HCT116 (cell line): Measurements from ENCODE around the gene FSCN2. TPM values are rescaled to one million over a fixed set of nuclear protein-coding genes. Genes with fewer than 3 reads are reported as not detected.

Experiments
- ATAC-seq: fragments of 200-7000 bp; cut with Tn5 transposase; 2 replicates; pipeline ENCODE4 v1.9.1; 2020; ENCODE audit warnings: mild to moderate bottlenecking, moderate library complexity
- BruUV-seq: library from RNA; stranded (reverse); fragments of 400-500 nt; replicated peaks from 2 replicates; lab custom pipeline; 2021; lab: Mats Ljungman, UMichigan
- CTCF ChIA-PET: fragments of 300-600 bp; sonication (Branson Sonifier 250); formaldehyde crosslinking; loops from one replicate; lab custom pipeline; 2021; ENCODE audit warnings: antibody characterized with exemption; lab: Charles Lee
- POLR2A ChIA-PET: fragments of 300-600, 350-600 bp; sonication (Branson Sonifier 250); formaldehyde crosslinking; loops from one replicate; lab custom pipeline; 2021; ENCODE audit warnings: antibody characterized with exemption; lab: Charles Lee
- RAD21 ChIA-PET, 2 experiments: fragments of 300-600 bp; sonication (Branson Sonifier 250); formaldehyde crosslinking; loops; one replicate each; lab custom pipeline; 2023; ENCODE audit warnings: low total read pairs in 2 of 2; ENCODE audit not compliant: uncharacterized antibody in 2 of 2, unreplicated experiment in 2 of 2, low non-redundant PET in 1 of 2; lab: Charles Lee
- DNase-seq: peaks from one replicate; pipeline ENCODE4 v3.0.0-alpha.2; 2010; ENCODE audit warnings: low read depth, low spot score
- H2AFZ ChIP-seq: fragments of 200-600 bp; shearing (Covaris generic), sonication (generic); 2 replicates; pipeline ENCODE4 v1.6.1; 2017; ENCODE audit warnings: low read depth, mixed run types, mixed read lengths, antibody characterized with exemption, low read length; ENCODE audit not compliant: poor library complexity, severe bottlenecking
- H3K27ac ChIP-seq: 2 replicates; pipeline ENCODE4 v1.5.1; 2012; ENCODE audit warnings: low read depth, low read length
- H3K27me3 ChIP-seq: fragments of 200-600 bp; sonication (generic); 2 replicates; pipeline ENCODE4 v1.6.1; 2016; ENCODE audit warnings: mixed run types, low read length, mixed read lengths; ENCODE audit not compliant: insufficient read depth
- H3K36me3 ChIP-seq, 2 experiments: fragments of 200-500 bp in 1 of 2; fragments of 200-600 bp in 1 of 2; sonication (Bioruptor generic) in 1 of 2; sonication (generic) in 1 of 2; 2 replicates each; pipeline versions ENCODE4 v1.5.1 to v1.6.1; 2014 to 2016; ENCODE audit warnings: low read length in 2 of 2, inconsistent platforms in 1 of 2, mixed read lengths in 1 of 2, mixed run types in 1 of 2; ENCODE audit not compliant: insufficient read depth in 2 of 2, control insufficient read depth in 1 of 2
- H3K4me1 ChIP-seq, 2 experiments: fragments of 200-600 bp in 1 of 2; sonication (generic) in 1 of 2; 2 replicates each; pipeline versions ENCODE4 v1.5.1 to v1.6.1; 2012 to 2017; ENCODE audit warnings: low read length in 2 of 2, inconsistent platforms in 1 of 2, mild to moderate bottlenecking in 1 of 2, mixed read lengths in 1 of 2, mixed run types in 1 of 2, moderate library complexity in 1 of 2; ENCODE audit not compliant: insufficient read depth in 2 of 2, control insufficient read depth in 1 of 2
- H3K4me2 ChIP-seq: fragments of 200-600 bp; sonication (generic); 2 replicates; pipeline ENCODE4 v1.6.1; 2017; ENCODE audit warnings: mixed run types, low read length, mixed read lengths
- H3K4me3 ChIP-seq, 2 experiments: fragments of 200-600 bp in 1 of 2; sonication (generic) in 1 of 2; replicated peaks in 1 of 2; 2 replicates each; pipeline ENCODE4 v1.5.1; 2011 to 2016; ENCODE audit warnings: low read length in 2 of 2, control low read depth in 1 of 2, low read depth in 1 of 2, mild to moderate bottlenecking in 1 of 2, mixed read lengths in 1 of 2, mixed run types in 1 of 2
- H3K79me2 ChIP-seq: fragments of 200-600 bp; sonication (generic); 2 replicates; pipeline ENCODE4 v1.6.1; 2017; ENCODE audit warnings: mild to moderate bottlenecking, mixed run types, low read length, moderate library complexity, mixed read lengths; ENCODE audit not compliant: insufficient read depth
- H3K9ac ChIP-seq: fragments of 200-600 bp; sonication (generic); 2 replicates; pipeline ENCODE4 v1.6.1; 2016; ENCODE audit warnings: low read length, mixed read lengths
- H3K9me2 ChIP-seq: fragments of 200-600 bp; sonication (generic), shearing (Covaris generic); 2 replicates; pipeline ENCODE4 v1.6.1; 2017; ENCODE audit warnings: mixed run types, mild to moderate bottlenecking, moderate library complexity; ENCODE audit not compliant: insufficient read depth
- H3K9me3 ChIP-seq, 2 experiments: fragments of 200-500 bp in 1 of 2; fragments of 200-600 bp in 1 of 2; sonication (Bioruptor generic) in 1 of 2; sonication (generic) in 1 of 2; 2 replicates each; pipeline ENCODE4 v1.6.1; 2014 to 2017; ENCODE audit warnings: low read length in 2 of 2, mixed read lengths in 2 of 2, inconsistent platforms in 1 of 2, low read depth in 1 of 2, mild to moderate bottlenecking in 1 of 2, mixed run types in 1 of 2, moderate library complexity in 1 of 2; ENCODE audit not compliant: control insufficient read depth in 1 of 2, insufficient read depth in 1 of 2
- H4K20me1 ChIP-seq: fragments of 200-600 bp; sonication (generic), shearing (Covaris generic); 2 replicates; pipeline ENCODE4 v1.6.1; 2017; ENCODE audit warnings: mixed run types, mild to moderate bottlenecking, moderate library complexity; ENCODE audit not compliant: insufficient read depth
- EGR1 ChIP-seq: IDR thresholded peaks from 2 replicates; pipeline ENCODE4 v1.6.1; 2012; ENCODE audit warnings: low read depth
- POLR2AphosphoS5 ChIP-seq: IDR thresholded peaks from 2 replicates; pipeline ENCODE4 v1.6.1; 2011; ENCODE audit warnings: mild to moderate bottlenecking, low read depth, low read length, moderate library complexity
- intact Hi-C: fragments of 100-400 bp; cut with micrococcal nuclease; formaldehyde crosslinking; loops from 2 replicates; pipeline ENCODE4 v1.10.0; 2022
- total RNA-seq: library from RNA; stranded (reverse); gene quantifications from one replicate; pipeline ENCODE4 v1.2.1, GENCODE V29; 2021; ENCODE audit not compliant: unreplicated experiment
- TF ChIP-seq, protein P1 (sequence below): IDR thresholded peaks from 2 replicates; pipeline ENCODE4 v1.6.1; 2012; ENCODE audit warnings: low read depth

FSCN2 gene
- total RNA-seq, 1 experiment from 2014 or later, result 10.1 TPM

DNA sequence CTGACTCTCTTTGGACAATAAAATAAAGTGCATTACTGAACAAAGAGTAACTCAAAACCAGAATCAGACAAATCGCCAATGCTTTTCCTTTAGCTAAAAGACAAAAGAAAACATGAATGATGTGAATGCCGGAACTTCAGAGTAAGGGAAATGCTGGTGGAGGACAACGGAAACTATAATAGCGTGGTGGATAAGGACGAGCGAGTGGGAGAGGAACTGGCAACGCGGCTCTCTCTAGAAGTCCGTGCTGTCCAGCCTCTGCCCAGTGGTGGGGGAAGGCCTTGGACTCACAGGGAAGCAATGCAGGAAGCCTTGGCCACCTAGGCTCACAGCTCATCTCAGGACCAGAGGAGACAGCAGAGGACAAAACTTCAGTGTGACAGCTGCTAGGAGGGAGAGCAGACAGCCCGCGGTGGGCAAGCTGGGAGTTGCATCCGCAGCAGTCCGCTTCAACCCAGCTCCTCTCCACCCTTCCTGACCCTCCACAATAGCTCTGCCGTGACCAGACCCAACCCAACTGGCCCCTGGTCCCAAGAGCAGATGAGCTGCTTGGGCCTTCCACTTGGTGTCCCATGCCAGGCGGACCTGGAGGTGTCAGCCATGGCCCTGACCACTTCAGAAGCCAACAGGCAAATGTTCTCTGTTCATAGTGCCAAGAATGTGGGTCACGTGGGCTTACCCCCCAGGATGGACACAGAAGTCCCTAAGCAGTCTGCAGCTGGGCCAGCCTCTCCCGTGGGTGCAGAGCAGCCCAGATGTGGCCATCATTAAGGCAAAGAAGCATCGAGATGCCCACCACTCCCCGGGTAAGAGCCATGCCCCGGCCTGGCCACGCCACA is 29.3 kb downstream of the FSCN2 start:
- peaks cover 11 to 38% of the 10 kb centered on the region in 2 experiments for H3K4me1 ChIP-seq
- H4K20me1 ChIP-seq, result no peaks in the 10 kb centered on the region
- H3K27ac ChIP-seq, result peak overlapping the region; percentile 20; the same call in 1 of the 2 replicates
- no peaks in the 10 kb centered on the region for H3K27me3 ChIP-seq
- no peaks in the 10 kb centered on the region; the same call in 1 of the 2 replicates for H3K79me2 ChIP-seq
- no peak for DNase-seq
- no peak overlapping the region for H3K4me2 ChIP-seq
- H3K9me2 ChIP-seq, result no peaks in the 10 kb centered on the region
- peak; percentile 39; the same call in 1 of the 2 replicates for TF ChIP-seq POLR2AphosphoS5
- TF ChIP-seq, protein P1, sequence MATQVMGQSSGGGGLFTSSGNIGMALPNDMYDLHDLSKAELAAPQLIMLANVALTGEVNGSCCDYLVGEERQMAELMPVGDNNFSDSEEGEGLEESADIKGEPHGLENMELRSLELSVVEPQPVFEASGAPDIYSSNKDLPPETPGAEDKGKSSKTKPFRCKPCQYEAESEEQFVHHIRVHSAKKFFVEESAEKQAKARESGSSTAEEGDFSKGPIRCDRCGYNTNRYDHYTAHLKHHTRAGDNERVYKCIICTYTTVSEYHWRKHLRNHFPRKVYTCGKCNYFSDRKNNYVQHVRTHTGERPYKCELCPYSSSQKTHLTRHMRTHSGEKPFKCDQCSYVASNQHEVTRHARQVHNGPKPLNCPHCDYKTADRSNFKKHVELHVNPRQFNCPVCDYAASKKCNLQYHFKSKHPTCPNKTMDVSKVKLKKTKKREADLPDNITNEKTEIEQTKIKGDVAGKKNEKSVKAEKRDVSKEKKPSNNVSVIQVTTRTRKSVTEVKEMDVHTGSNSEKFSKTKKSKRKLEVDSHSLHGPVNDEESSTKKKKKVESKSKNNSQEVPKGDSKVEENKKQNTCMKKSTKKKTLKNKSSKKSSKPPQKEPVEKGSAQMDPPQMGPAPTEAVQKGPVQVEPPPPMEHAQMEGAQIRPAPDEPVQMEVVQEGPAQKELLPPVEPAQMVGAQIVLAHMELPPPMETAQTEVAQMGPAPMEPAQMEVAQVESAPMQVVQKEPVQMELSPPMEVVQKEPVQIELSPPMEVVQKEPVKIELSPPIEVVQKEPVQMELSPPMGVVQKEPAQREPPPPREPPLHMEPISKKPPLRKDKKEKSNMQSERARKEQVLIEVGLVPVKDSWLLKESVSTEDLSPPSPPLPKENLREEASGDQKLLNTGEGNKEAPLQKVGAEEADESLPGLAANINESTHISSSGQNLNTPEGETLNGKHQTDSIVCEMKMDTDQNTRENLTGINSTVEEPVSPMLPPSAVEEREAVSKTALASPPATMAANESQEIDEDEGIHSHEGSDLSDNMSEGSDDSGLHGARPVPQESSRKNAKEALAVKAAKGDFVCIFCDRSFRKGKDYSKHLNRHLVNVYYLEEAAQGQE, result no peak
- POLR2A ChIA-PET, result interaction anchor here (1.1 kb wide), 1 partner anchor 9 kb away, joined by 4 read pairs; no protein-coding TSS in a partner anchor
- no peak overlapping the region for H3K9ac ChIP-seq
- peaks cover 28 to 41% of the 10 kb centered on the region in 2 experiments for H3K36me3 ChIP-seq
- H3K4me3 ChIP-seq, result no peak overlapping the region
- intact Hi-C loops, result loop anchor here (10.0 kb wide), 1 partner anchor 137 kb away; no protein-coding TSS in a partner anchor
- ATAC-seq, result no peak
- RAD21 ChIA-PET, result no interaction called here
- H3K9me3 ChIP-seq, result no peaks in the 10 kb centered on the region
- H2AFZ ChIP-seq, result no peak overlapping the region
- BruUV-seq, result no TSS peak
- CTCF ChIA-PET, result no interaction called here

DNA sequence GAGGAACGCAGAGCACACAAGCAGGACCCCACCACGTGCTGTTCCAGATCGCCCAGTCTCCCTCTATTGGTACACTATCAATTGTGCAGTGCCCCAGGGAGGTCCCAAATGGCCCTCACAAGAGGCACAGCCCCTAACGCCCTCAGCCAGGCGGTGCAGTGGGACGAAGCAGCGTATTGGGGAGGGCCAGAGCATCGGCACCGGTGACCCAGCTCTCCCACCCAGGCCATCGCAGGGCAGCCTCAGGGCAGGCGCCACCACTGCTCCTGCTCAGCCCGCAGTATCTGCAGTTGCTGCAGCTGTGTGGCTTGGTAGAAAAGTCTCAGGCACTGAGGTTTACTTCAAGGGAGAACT is 29.9 kb downstream of the FSCN2 start:
- no peaks in the 10 kb centered on the region for H3K9me3 ChIP-seq
- no TSS peak for BruUV-seq
- no peak overlapping the region; the same call in 1 of the 2 replicates for H3K27ac ChIP-seq
- no peak overlapping the region for H3K9ac ChIP-seq
- ATAC-seq (no peak), DNase-seq (no peak)
- TF ChIP-seq EGR1, result no peak
- peaks cover 11 to 37% of the 10 kb centered on the region in 2 experiments for H3K4me1 ChIP-seq
- no peak overlapping the region for H3K4me3 ChIP-seq
- POLR2A ChIA-PET, result interaction anchor here (1.1 kb wide), 1 partner anchor 8 kb away, joined by 4 read pairs; no protein-coding TSS in a partner anchor
- CTCF ChIA-PET, result no interaction called here
- RAD21 ChIA-PET, result no interaction called here
- H3K79me2 ChIP-seq, result no peaks in the 10 kb centered on the region; the same call in 1 of the 2 replicates
- peaks cover 31 to 45% of the 10 kb centered on the region in 2 experiments for H3K36me3 ChIP-seq
- intact Hi-C loops, result loop anchor here (10.0 kb wide), 1 partner anchor 137 kb away; no protein-coding TSS in a partner anchor
- H3K9me2 ChIP-seq, result no peaks in the 10 kb centered on the region
- H4K20me1 ChIP-seq, result no peaks in the 10 kb centered on the region
- H2AFZ ChIP-seq, result no peak overlapping the region
- H3K27me3 ChIP-seq, result no peaks in the 10 kb centered on the region
- no peak overlapping the region for H3K4me2 ChIP-seq
